Measurements from ENCODE around the gene ARSG. TPM values are rescaled to one million over a fixed set of nuclear protein-coding genes. Genes with fewer than 3 reads are reported as not detected.
"Not testable (repeated sequence)": the region's sequence is repeated elsewhere in the genome, so short reads cannot be mapped to it uniquely, and the experiment has no call there.

The ARSG gene
- total RNA-seq, 1 experiment from 2014 or later = 63.2 TPM

- Histone ChIP-seq H3K27me3 (ENCODE audit: low read length) (no peaks in the 10 kb centered on the region), H3K9ac (ENCODE audit: low read length) (no peak overlapping the region), H3K9me2 (replicated peaks; ENCODE audit: insufficient read depth, low read length) (no peaks in the 10 kb centered on the region), H2AFZ (ENCODE audit: low read length) (no peak overlapping the region), H3K4me1 (ENCODE audit: low read length) (peaks cover 18% of the 10 kb centered on the region), H3K4me2 (ENCODE audit: low read depth, low read length, poor library complexity, severe bottlenecking) (peak overlapping the region; percentile 35), H3K36me3 (ENCODE audit: insufficient read depth, low read length) (no peaks in the 10 kb centered on the region; the same call in 1 of the 2 replicates), H3K79me2 (ENCODE audit: low read length) (peaks cover 28% of the 10 kb centered on the region), H3K4me3 (ENCODE audit: low read length) (no peak overlapping the region), H4K20me1 (ENCODE audit: insufficient read depth, low read depth, low read length) (no peaks in the 10 kb centered on the region), H3K9me3 (ENCODE audit: low read length) (no peaks in the 10 kb centered on the region), H3K27ac (ENCODE audit: low read length) (peak overlapping the region; percentile 43)
- DNase-seq = no peak
Measured at GRCh38 chr17:68304706-68305105, 13.4 kb downstream of the ARSG start.

GRCh38 chr17:68305142-68305541, 13.8 kb downstream of the ARSG start:
- Histone ChIP-seq H3K9me2 (replicated peaks; ENCODE audit: insufficient read depth, low read length) (no peaks in the 10 kb centered on the region), H3K4me2 (ENCODE audit: low read depth, low read length, poor library complexity, severe bottlenecking) (no peak overlapping the region), H3K36me3 (ENCODE audit: insufficient read depth, low read length) (no peaks in the 10 kb centered on the region; the same call in 1 of the 2 replicates), H2AFZ (ENCODE audit: low read length) (no peak overlapping the region), H3K27me3 (ENCODE audit: low read length) (no peaks in the 10 kb centered on the region), H3K79me2 (ENCODE audit: low read length) (peaks cover 28% of the 10 kb centered on the region), H3K4me3 (ENCODE audit: low read length) (no peak overlapping the region), H3K27ac (ENCODE audit: low read length) (peak overlapping the region; percentile 43), H4K20me1 (ENCODE audit: insufficient read depth, low read depth, low read length) (no peaks in the 10 kb centered on the region), H3K4me1 (ENCODE audit: low read length) (peaks cover 18% of the 10 kb centered on the region), H3K9ac (ENCODE audit: low read length) (no peak overlapping the region), H3K9me3 (ENCODE audit: low read length) (no peaks in the 10 kb centered on the region)
- no peak for DNase-seq

GRCh38 chr17:68306819-68307218, 15.5 kb downstream of the ARSG start:
- no peaks in the 10 kb centered on the region for H3K9me2 ChIP-seq (replicated peaks; ENCODE audit: insufficient read depth, low read length)
- DNase-seq = no peak
- H3K27me3 ChIP-seq (ENCODE audit: low read length) = no peaks in the 10 kb centered on the region
- no peak overlapping the region for H3K4me2 ChIP-seq (ENCODE audit: low read depth, low read length, poor library complexity, severe bottlenecking)
- no peaks in the 10 kb centered on the region for H3K9me3 ChIP-seq (ENCODE audit: low read length)
- H3K79me2 ChIP-seq (ENCODE audit: low read length) = peaks cover 26% of the 10 kb centered on the region
- H3K36me3 ChIP-seq (ENCODE audit: insufficient read depth, low read length) = no peaks in the 10 kb centered on the region; the same call in 1 of the 2 replicates
- no peaks in the 10 kb centered on the region for H4K20me1 ChIP-seq (ENCODE audit: insufficient read depth, low read depth, low read length)
- peaks cover 18% of the 10 kb centered on the region for H3K4me1 ChIP-seq (ENCODE audit: low read length)
- no peak overlapping the region for H3K4me3 ChIP-seq (ENCODE audit: low read length)
- H2AFZ ChIP-seq (ENCODE audit: low read length) = no peak overlapping the region
- H3K9ac ChIP-seq (ENCODE audit: low read length) = no peak overlapping the region
- H3K27ac ChIP-seq (ENCODE audit: low read length) = no peak overlapping the region

GRCh38 chr17:68307443-68307842, 16.1 kb downstream of the ARSG start:
- no peak for DNase-seq
- Histone ChIP-seq H3K4me2 (ENCODE audit: low read depth, low read length, poor library complexity, severe bottlenecking) (no peak overlapping the region), H3K9me3 (ENCODE audit: low read length) (no peaks in the 10 kb centered on the region)

GRCh38 chr17:68308486-68308885, 17.2 kb downstream of the ARSG start:
- H3K27ac ChIP-seq (ENCODE audit: low read length) = not testable (repeated sequence)

More at GRCh38 chr17:68307443-68307842, 16.1 kb downstream of the ARSG start:
- H3K4me1 ChIP-seq (ENCODE audit: low read length) = peaks cover 18% of the 10 kb centered on the region
- no peaks in the 10 kb centered on the region for H3K9me2 ChIP-seq (replicated peaks; ENCODE audit: insufficient read depth, low read length)
- no peak overlapping the region for H3K4me3 ChIP-seq (ENCODE audit: low read length)
- H3K9ac ChIP-seq (ENCODE audit: low read length) = no peak overlapping the region
- H3K27ac ChIP-seq (ENCODE audit: low read length) = no peak overlapping the region
- no peaks in the 10 kb centered on the region; the same call in 1 of the 2 replicates for H3K36me3 ChIP-seq (ENCODE audit: insufficient read depth, low read length)
- no peak overlapping the region for H2AFZ ChIP-seq (ENCODE audit: low read length)
- peaks cover 24% of the 10 kb centered on the region for H3K79me2 ChIP-seq (ENCODE audit: low read length)
- H4K20me1 ChIP-seq (ENCODE audit: insufficient read depth, low read depth, low read length) = no peaks in the 10 kb centered on the region
- no peaks in the 10 kb centered on the region for H3K27me3 ChIP-seq (ENCODE audit: low read length)

GRCh38 chr17:68309066-68309670, 17.9 kb downstream of the ARSG start:
- H3K4me2 ChIP-seq (ENCODE audit: low read depth, low read length, poor library complexity, severe bottlenecking); H4K20me1 ChIP-seq (ENCODE audit: insufficient read depth, low read depth, low read length); H2AFZ ChIP-seq (ENCODE audit: low read length); H3K36me3 ChIP-seq (ENCODE audit: insufficient read depth, low read length); H3K27me3 ChIP-seq (ENCODE audit: low read length); DNase-seq; H3K9me2 ChIP-seq (replicated peaks; ENCODE audit: insufficient read depth, low read length); H3K9me3 ChIP-seq (ENCODE audit: low read length); H3K4me3 ChIP-seq (ENCODE audit: low read length); H3K9ac ChIP-seq (ENCODE audit: low read length); H3K27ac ChIP-seq (ENCODE audit: low read length): not testable (repeated sequence)
- peaks cover 14% of the 10 kb centered on the region for H3K4me1 ChIP-seq (ENCODE audit: low read length)
- H3K79me2 ChIP-seq (ENCODE audit: low read length) = peaks cover 16% of the 10 kb centered on the region

More at GRCh38 chr17:68308486-68308885, 17.2 kb downstream of the ARSG start:
- H3K4me1 ChIP-seq (ENCODE audit: low read length) = peaks cover 18% of the 10 kb centered on the region
- H3K9ac ChIP-seq (ENCODE audit: low read length); DNase-seq; H3K4me3 ChIP-seq (ENCODE audit: low read length); H2AFZ ChIP-seq (ENCODE audit: low read length); H3K9me2 ChIP-seq (replicated peaks; ENCODE audit: insufficient read depth, low read length); H3K4me2 ChIP-seq (ENCODE audit: low read depth, low read length, poor library complexity, severe bottlenecking); H4K20me1 ChIP-seq (ENCODE audit: insufficient read depth, low read depth, low read length); H3K9me3 ChIP-seq (ENCODE audit: low read length); H3K36me3 ChIP-seq (ENCODE audit: insufficient read depth, low read length); H3K27me3 ChIP-seq (ENCODE audit: low read length): not testable (repeated sequence)
- H3K79me2 ChIP-seq (ENCODE audit: low read length) = peaks cover 23% of the 10 kb centered on the region

- H4K20me1 ChIP-seq (ENCODE audit: insufficient read depth, low read depth, low read length) = no peaks in the 10 kb centered on the region
- H3K9me2 ChIP-seq (replicated peaks; ENCODE audit: insufficient read depth, low read length) = no peaks in the 10 kb centered on the region
- H3K27ac ChIP-seq (ENCODE audit: low read length) = no peak overlapping the region
- H2AFZ ChIP-seq (ENCODE audit: low read length) = no peak overlapping the region
- H3K4me1 ChIP-seq (ENCODE audit: low read length) = peaks cover 8% of the 10 kb centered on the region
- no peaks in the 10 kb centered on the region for H3K27me3 ChIP-seq (ENCODE audit: low read length)
- H3K9ac ChIP-seq (ENCODE audit: low read length) = no peak overlapping the region
- DNase-seq = no peak
- H3K79me2 ChIP-seq (ENCODE audit: low read length) = peaks cover 6% of the 10 kb centered on the region
- H3K4me2 ChIP-seq (ENCODE audit: low read depth, low read length, poor library complexity, severe bottlenecking) = no peak overlapping the region
- H3K4me3 ChIP-seq (ENCODE audit: low read length) = no peak overlapping the region
- H3K36me3 ChIP-seq (ENCODE audit: insufficient read depth, low read length) = no peaks in the 10 kb centered on the region; the same call in 1 of the 2 replicates
- no peaks in the 10 kb centered on the region for H3K9me3 ChIP-seq (ENCODE audit: low read length)
Measured at GRCh38 chr17:68310152-68310551, 18.9 kb downstream of the ARSG start.

- DNase-seq = no peak
- no peak overlapping the region for H3K9ac ChIP-seq (ENCODE audit: low read length)
- no peaks in the 10 kb centered on the region for H3K36me3 ChIP-seq (ENCODE audit: insufficient read depth, low read length)
- no peak overlapping the region for H2AFZ ChIP-seq (ENCODE audit: low read length)
- no peaks in the 10 kb centered on the region for H4K20me1 ChIP-seq (ENCODE audit: insufficient read depth, low read depth, low read length)
- no peaks in the 10 kb centered on the region for H3K79me2 ChIP-seq (ENCODE audit: low read length)
- no peaks in the 10 kb centered on the region for H3K9me2 ChIP-seq (replicated peaks; ENCODE audit: insufficient read depth, low read length)
- H3K27me3 ChIP-seq (ENCODE audit: low read length) = no peaks in the 10 kb centered on the region
- H3K9me3 ChIP-seq (ENCODE audit: low read length) = no peaks in the 10 kb centered on the region
- peaks cover 23% of the 10 kb centered on the region for H3K4me1 ChIP-seq (ENCODE audit: low read length)
- H3K4me2 ChIP-seq (ENCODE audit: low read depth, low read length, poor library complexity, severe bottlenecking) = no peak overlapping the region
- H3K4me3 ChIP-seq (ENCODE audit: low read length) = no peak overlapping the region
- H3K27ac ChIP-seq (ENCODE audit: low read length) = no peak overlapping the region
Measured at GRCh38 chr17:68314916-68315535, 23.7 kb downstream of the ARSG start.
